HepG2 (cell line): ENCODE results near the gene LTA4H. TPM values are rescaled to one million over a fixed set of nuclear protein-coding genes. Genes with fewer than 3 reads are reported as not detected.

Experiments
- ATAD3A ChIP-seq: sonication (generic); formaldehyde crosslinking; IDR thresholded peaks from 2 replicates; pipeline ENCODE4 v1.4.0; 2020; ENCODE audit warnings: missing genetic modification reagents
- CBX1 ChIP-seq: IDR thresholded peaks from one replicate; pipeline ENCODE4 v1.6.1; 2016; ENCODE audit warnings: antibody characterized with exemption, low read depth
- CHCHD3 ChIP-seq: sonication (generic); formaldehyde crosslinking; IDR thresholded peaks from 2 replicates; pipeline ENCODE4 v1.8.0; 2022; ENCODE audit warnings: mild to moderate bottlenecking, missing genetic modification reagents, moderate library complexity
- E2F1 ChIP-seq: sonication (generic); formaldehyde crosslinking; IDR thresholded peaks from 2 replicates; pipeline ENCODE4 v1.5.0; 2020; ENCODE audit warnings: missing genetic modification reagents
- HBP1 ChIP-seq: IDR thresholded peaks from 2 replicates; pipeline ENCODE4 v1.6.1; 2016; ENCODE audit warnings: low read depth, control low read depth
- JUND ChIP-seq: sonication (generic); formaldehyde crosslinking; IDR thresholded peaks from 2 replicates; pipeline ENCODE4 v1.8.0; 2022; ENCODE audit warnings: mild to moderate bottlenecking, missing genetic modification reagents
- KDM6A ChIP-seq: IDR thresholded peaks from 2 replicates; pipeline ENCODE4 v1.6.1; 2016; ENCODE audit warnings: low read depth
- KMT2B ChIP-seq: IDR thresholded peaks from 2 replicates; pipeline ENCODE4 v1.6.1; 2016; ENCODE audit warnings: missing genetic modification reagents, missing compliant biosample characterization
- NFAT5 ChIP-seq: sonication (generic); formaldehyde crosslinking; IDR thresholded peaks from 2 replicates; pipeline ENCODE4 v1.4.0; 2020; ENCODE audit warnings: missing genetic modification reagents
- NFYB ChIP-seq: sonication (generic); formaldehyde crosslinking; IDR thresholded peaks from 2 replicates; pipeline ENCODE4 v1.4.0; 2020; ENCODE audit warnings: missing genetic modification reagents
- NFYC ChIP-seq: IDR thresholded peaks from 2 replicates; pipeline ENCODE4 v1.6.1; 2016; ENCODE audit warnings: missing genetic modification reagents, missing compliant biosample characterization
- NR3C1 ChIP-seq: sonication (generic); formaldehyde crosslinking; IDR thresholded peaks from 2 replicates; pipeline ENCODE4 v1.4.0; 2020; ENCODE audit warnings: missing genetic modification reagents
- RFXANK ChIP-seq: IDR thresholded peaks from 2 replicates; pipeline ENCODE4 v1.6.1; 2016
- RFXAP ChIP-seq: sonication (generic); formaldehyde crosslinking; IDR thresholded peaks from 2 replicates; pipeline ENCODE4 v1.4.0; 2020; ENCODE audit warnings: missing genetic modification reagents, borderline replicate concordance
- SMARCE1 ChIP-seq: fragments of 450-650 bp; IDR thresholded peaks from 2 replicates; pipeline ENCODE4 v1.6.1; 2017; ENCODE audit warnings: borderline replicate concordance
- TEAD2 ChIP-seq: sonication (generic); formaldehyde crosslinking; IDR thresholded peaks from 2 replicates; pipeline ENCODE4 v1.9.0; 2021; ENCODE audit warnings: missing genetic modification reagents
- YEATS4 ChIP-seq: sonication (generic); formaldehyde crosslinking; IDR thresholded peaks from 2 replicates; pipeline ENCODE4 v1.4.0; 2020; ENCODE audit warnings: missing genetic modification reagents, borderline replicate concordance
- ZNF354B ChIP-seq: sonication (generic); formaldehyde crosslinking; IDR thresholded peaks from 2 replicates; pipeline ENCODE4 v1.8.0; 2022; ENCODE audit warnings: mild to moderate bottlenecking, missing genetic modification reagents
- ZNF451 ChIP-seq: sonication (generic); formaldehyde crosslinking; IDR thresholded peaks from 2 replicates; pipeline ENCODE4 v1.5.0; 2020; ENCODE audit warnings: mild to moderate bottlenecking, missing genetic modification reagents
- ZNF460 ChIP-seq: sonication (generic); formaldehyde crosslinking; IDR thresholded peaks from 2 replicates; pipeline ENCODE4 v1.5.1; 2020; ENCODE audit warnings: missing genetic modification reagents, mild to moderate bottlenecking, borderline replicate concordance
- ZNF674 ChIP-seq: sonication (generic); formaldehyde crosslinking; IDR thresholded peaks from 2 replicates; pipeline ENCODE4 v1.5.0; 2020; ENCODE audit warnings: low read depth, mild to moderate bottlenecking, missing genetic modification reagents
- polyA plus RNA-seq, 8 experiments: library from polyadenylated mRNA; depleted of rRNA in 3 of 8; stranded (reverse) in 7 of 8; unstranded in 1 of 8; fragments of >200 nt; fragmentation: Illumina TruSeq in 4 of 8; extraction: Trizol in 4 of 8; gene quantifications; 2 replicates each; pipeline versions ENCODE4 v1.2.1 to v1.2.3, GENCODE V29; 2011 to 2016; ENCODE audit warnings: low read depth in 4 of 8, missing spikeins in 1 of 8, mixed read lengths in 1 of 8; ENCODE audit not compliant: insufficient read depth in 1 of 8
- total RNA-seq, 5 experiments: library from RNA; depleted of rRNA; stranded (reverse); fragments of >200 nt; fragmentation: Illumina TruSeq; extraction: Trizol; gene quantifications; 2 replicates each; pipeline ENCODE4 v1.2.3, GENCODE V29; 2016; ENCODE audit warnings: low read depth in 1 of 5
- TF ChIP-seq, protein P1 (sequence below): sonication (generic); formaldehyde crosslinking; IDR thresholded peaks from 2 replicates; pipeline ENCODE4 v1.4.0; 2020; ENCODE audit warnings: missing genetic modification reagents

Gene LTA4H
- total and polyA plus RNA-seq, 2 of the 13 experiments (the other 11 are each of a cell fraction or from before 2014, with no cell fraction given): 87.5 to 90.4 TPM

DNA sequence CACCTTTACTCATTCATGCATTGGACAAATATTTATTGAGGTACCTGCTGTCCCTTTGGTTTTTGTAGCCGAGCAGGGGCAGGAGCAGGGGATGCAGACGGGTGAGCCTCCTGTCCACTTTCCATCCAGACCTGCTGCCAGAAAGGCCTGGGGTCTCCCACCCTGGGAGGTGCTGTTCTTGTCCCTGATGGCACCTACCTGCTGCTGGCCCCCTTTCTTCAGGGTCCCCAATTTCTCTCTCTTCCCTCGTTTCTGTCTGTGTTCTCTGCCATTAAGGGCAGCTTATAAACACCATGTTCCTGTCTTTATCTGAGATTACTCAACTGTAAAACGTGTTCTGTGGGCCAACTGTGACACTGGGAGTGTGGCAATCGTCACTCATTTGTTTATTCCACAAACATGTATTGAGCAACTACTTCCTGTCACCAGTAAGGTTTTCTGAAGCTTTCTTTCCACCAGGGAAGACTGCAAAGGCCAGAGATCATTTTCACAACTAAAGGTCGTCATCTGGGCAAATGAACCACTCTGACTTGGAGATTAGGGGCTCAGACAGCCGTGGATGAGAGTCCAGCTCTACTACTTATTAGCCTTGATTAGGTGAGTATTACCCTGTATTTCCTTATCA lies 39.2 kb downstream of the LTA4H start, which contains the start of gene HAL (continued):
- TF ChIP-seq E2F1 (CRISPR knock-in tag) (no peak), ZNF674 (CRISPR knock-in tag) (0 out of 2 replicates have a peak, but pooled peaks have one; percentile 42), ZNF354B (CRISPR knock-in tag) (peak; percentile 97), TEAD2 (CRISPR knock-in tag) (no peak), CBX1 (no peak), RFXAP (CRISPR knock-in tag) (0 out of 2 replicates have a peak, but pooled peaks have one; percentile 14), NFYB (no peak; the same call in 1 of the 2 replicates), ATAD3A (no peak), NFYC (CRISPR knock-in tag) (0 out of 2 replicates have a peak, but pooled peaks have one; percentile 18), ZNF451 (CRISPR knock-in tag) (no peak), CHCHD3 (CRISPR knock-in tag) (no peak), HBP1 (CRISPR knock-in tag) (peak; percentile 96), KDM6A (CRISPR knock-in tag) (peak; percentile 79), NR3C1 (CRISPR knock-in tag) (no peak), SMARCE1 (no peak), KMT2B (CRISPR knock-in tag) (peak; percentile 69; the same call in 1 of the 2 replicates), ZNF460 (CRISPR knock-in tag) (no peak; the same call in 1 of the 2 replicates), YEATS4 (CRISPR knock-in tag) (peak; percentile 82; the same call in 1 of the 2 replicates), RFXANK (CRISPR knock-in tag) (0 out of 2 replicates have a peak, but pooled peaks have one; percentile 65), NFAT5 (CRISPR knock-in tag) (no peak), JUND (peak; percentile 79)
- TF ChIP-seq, protein P1, sequence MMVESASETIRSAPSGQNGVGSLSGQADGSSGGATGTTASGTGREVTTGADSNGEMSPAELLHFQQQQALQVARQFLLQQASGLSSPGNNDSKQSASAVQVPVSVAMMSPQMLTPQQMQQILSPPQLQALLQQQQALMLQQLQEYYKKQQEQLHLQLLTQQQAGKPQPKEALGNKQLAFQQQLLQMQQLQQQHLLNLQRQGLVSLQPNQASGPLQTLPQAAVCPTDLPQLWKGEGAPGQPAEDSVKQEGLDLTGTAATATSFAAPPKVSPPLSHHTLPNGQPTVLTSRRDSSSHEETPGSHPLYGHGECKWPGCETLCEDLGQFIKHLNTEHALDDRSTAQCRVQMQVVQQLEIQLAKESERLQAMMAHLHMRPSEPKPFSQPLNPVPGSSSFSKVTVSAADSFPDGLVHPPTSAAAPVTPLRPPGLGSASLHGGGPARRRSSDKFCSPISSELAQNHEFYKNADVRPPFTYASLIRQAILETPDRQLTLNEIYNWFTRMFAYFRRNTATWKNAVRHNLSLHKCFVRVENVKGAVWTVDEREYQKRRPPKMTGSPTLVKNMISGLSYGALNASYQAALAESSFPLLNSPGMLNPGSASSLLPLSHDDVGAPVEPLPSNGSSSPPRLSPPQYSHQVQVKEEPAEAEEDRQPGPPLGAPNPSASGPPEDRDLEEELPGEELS (CRISPR knock-in tag): peak; percentile 100
